Liver (tissue), 9 donors: ENCODE results near the gene ARMC2. TPM values are rescaled to one million over a fixed set of nuclear protein-coding genes. Genes with fewer than 3 reads are reported as not detected.

Source experiments
- DNase-seq: peaks from one replicate; pipeline ENCODE4 v3.0.0-alpha.2; 2017; ENCODE audit warnings: low spot score
- H3K27ac ChIP-seq, 2 donors: one replicate each; pipeline ENCODE4 v1.7.0; 2013; ENCODE audit warnings: inconsistent platforms in 2 of 2, low read length in 2 of 2, control low read depth in 1 of 2, low read depth in 1 of 2, mild to moderate bottlenecking in 1 of 2
- H3K27me3 ChIP-seq, 4 donors: one replicate each; pipeline versions ENCODE4 v1.6.1 to v1.7.0; 2013; ENCODE audit warnings: low read length in 3 of 4, inconsistent platforms in 1 of 4, mild to moderate bottlenecking in 1 of 4, moderate library complexity in 1 of 4; ENCODE audit not compliant: control insufficient read depth in 4 of 4, insufficient read depth in 4 of 4
- H3K36me3 ChIP-seq, 4 donors: one replicate each; pipeline versions ENCODE4 v1.6.1 to v1.7.0; 2013; ENCODE audit warnings: low read length in 3 of 4, mild to moderate bottlenecking in 3 of 4, low read depth in 1 of 4, moderate library complexity in 1 of 4; ENCODE audit not compliant: control insufficient read depth in 4 of 4, insufficient read depth in 3 of 4
- H3K4me1 ChIP-seq, 4 donors: one replicate each; pipeline versions ENCODE4 v1.6.1 to v1.7.0; 2013; ENCODE audit warnings: low read length in 3 of 4, mild to moderate bottlenecking in 3 of 4, moderate library complexity in 1 of 4; ENCODE audit not compliant: control insufficient read depth in 4 of 4, insufficient read depth in 4 of 4
- H3K4me3 ChIP-seq, 3 donors: one replicate each; pipeline versions ENCODE4 v1.6.1 to v1.7.0; 2013; ENCODE audit warnings: low read length in 3 of 3, control low read depth in 1 of 3, low read depth in 1 of 3, mild to moderate bottlenecking in 1 of 3
- H3K9ac ChIP-seq, 2 donors: one replicate each; pipeline ENCODE4 v1.7.0; 2013; ENCODE audit warnings: low read length in 2 of 2, mild to moderate bottlenecking in 2 of 2, moderate library complexity in 2 of 2, control low read depth in 1 of 2, low read depth in 1 of 2
- H3K9me3 ChIP-seq, 4 donors: one replicate each; pipeline versions ENCODE4 v1.6.1 to v1.7.0; 2013; ENCODE audit warnings: low read length in 3 of 4; ENCODE audit not compliant: control insufficient read depth in 4 of 4
- EGR1 ChIP-seq, 2 donors: IDR thresholded peaks; 2 replicates each; pipeline ENCODE4 v1.6.1; 2016 to 2018; ENCODE audit warnings: antibody characterized with exemption in 2 of 2, low read depth in 2 of 2
- FOXA1 ChIP-seq: IDR thresholded peaks from 2 replicates; pipeline ENCODE4 v1.6.1; 2016; ENCODE audit warnings: antibody characterized with exemption
- GABPA ChIP-seq, 2 donors: IDR thresholded peaks in 1 of 2; conservative IDR thresholded peaks in 1 of 2; 2 replicates each; pipeline ENCODE4 v1.6.1; 2016; ENCODE audit warnings: antibody characterized with exemption in 2 of 2, mild to moderate bottlenecking in 1 of 2, moderate library complexity in 1 of 2
- HNF4G ChIP-seq: IDR thresholded peaks from 2 replicates; pipeline ENCODE4 v1.6.1; 2016; ENCODE audit warnings: antibody characterized with exemption
- NR2F2 ChIP-seq: IDR thresholded peaks from 2 replicates; pipeline ENCODE4 v1.6.1; 2016; ENCODE audit warnings: antibody characterized with exemption
- RXRA ChIP-seq, 2 donors: IDR thresholded peaks; 2 replicates each; pipeline ENCODE4 v1.6.1; 2017 to 2018; ENCODE audit warnings: antibody characterized with exemption in 2 of 2, mild to moderate bottlenecking in 1 of 2
- SP1 ChIP-seq: IDR thresholded peaks from 2 replicates; pipeline ENCODE4 v1.6.1; 2018; ENCODE audit warnings: antibody characterized with exemption, mild to moderate bottlenecking
- TAF1 ChIP-seq: conservative IDR thresholded peaks from 2 replicates; pipeline ENCODE4 v1.6.1; 2016; ENCODE audit warnings: antibody characterized with exemption, mild to moderate bottlenecking
- YY1 ChIP-seq: IDR thresholded peaks from 2 replicates; pipeline ENCODE4 v1.6.1; 2016; ENCODE audit warnings: antibody characterized with exemption, mild to moderate bottlenecking
- WGBS: extraction: QIAGEN DNeasy Blood & Tissue Kit; methylation state at CpG from one replicate; pipeline ENCODE4 v1.1.7; 2013; 5-methylcytosine and 5-hydroxymethylcytosine counted together
- polyA plus RNA-seq, 2 donors: library from polyadenylated mRNA; stranded (reverse) in 1 of 2; unstranded in 1 of 2; fragments of 200-250 nt in 1 of 2; fragments of >200 nt in 1 of 2; fragmentation: Nextera tagmentation in 1 of 2; extraction: Ambion mirVana in 1 of 2; gene quantifications; one replicate each; pipeline versions ENCODE4 v1.2.1 to v1.2.3, GENCODE V29; 2013 to 2015
- total RNA-seq, 2 donors: library from RNA; depleted of rRNA; stranded (reverse); fragments of >200 nt; gene quantifications; one replicate each; pipeline ENCODE4 v1.2.3, GENCODE V29; 2014
- TF ChIP-seq, protein P1 (sequence below): IDR thresholded peaks from 2 replicates; pipeline ENCODE4 v1.6.1; 2016; ENCODE audit warnings: antibody characterized with exemption
- TF ChIP-seq, protein P2 (sequence below): IDR thresholded peaks from 2 replicates; pipeline ENCODE4 v1.6.1; 2016; ENCODE audit warnings: antibody characterized with exemption, mild to moderate bottlenecking
- TF ChIP-seq, protein P3 (sequence below): IDR thresholded peaks from 2 replicates; pipeline ENCODE4 v1.6.1; 2016; ENCODE audit warnings: antibody characterized with exemption
- donor health status: healthy.
- donor health status: healthy.
- donor health status: healthy.
- donor health status: healthy.
- donor health status: healthy.

The ARMC2 gene
- total and polyA plus RNA-seq, 4 donors, result 0.24 to 1.5 (median 0.73) TPM

DNA sequence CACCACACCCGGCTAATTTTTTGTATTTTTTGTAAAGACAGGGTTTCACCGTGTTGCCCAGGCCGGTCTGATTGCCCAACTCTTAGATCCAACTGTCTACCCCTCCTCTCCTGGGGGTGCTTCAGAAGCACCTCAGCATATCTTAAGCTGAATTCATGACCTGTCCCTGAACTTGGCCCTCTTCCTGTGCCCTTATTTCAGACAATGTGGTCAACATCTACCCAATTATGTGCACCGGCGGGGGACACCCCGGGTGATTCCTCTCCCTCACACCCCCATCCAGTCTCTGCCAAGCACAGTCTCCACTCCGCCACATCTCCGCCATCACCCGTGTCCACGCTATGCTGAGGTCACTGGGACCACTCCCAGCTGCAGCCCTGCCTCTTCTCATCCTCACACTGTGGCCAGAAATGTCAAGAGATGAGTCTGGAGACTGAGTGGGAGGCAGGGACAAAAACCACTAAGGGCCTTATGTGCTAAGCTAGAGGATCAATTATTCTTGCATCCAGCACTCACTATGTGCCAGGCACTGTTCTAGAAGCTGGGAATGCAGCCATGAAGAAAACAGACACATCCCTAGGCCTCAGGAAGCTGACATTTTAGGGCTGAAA, 111.9 kb downstream of the ARMC2 start:
- WGBS, result 91% methylated on average over 10 of the region's 10 CpGs
- H3K4me1 ChIP-seq, result no peaks in the 10 kb centered on the region
- no peak overlapping the region for H3K27ac ChIP-seq
- no peak for TF ChIP-seq NR2F2
- TF ChIP-seq YY1, result no peak
- TF ChIP-seq, protein P1, sequence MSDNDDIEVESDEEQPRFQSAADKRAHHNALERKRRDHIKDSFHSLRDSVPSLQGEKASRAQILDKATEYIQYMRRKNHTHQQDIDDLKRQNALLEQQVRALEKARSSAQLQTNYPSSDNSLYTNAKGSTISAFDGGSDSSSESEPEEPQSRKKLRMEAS, result no peak
- no peak for TF ChIP-seq TAF1
- TF ChIP-seq EGR1 (IDR thresholded peaks at IDR 0.05; ENCODE audit: low read depth in 2 of 2), result no peak
- TF ChIP-seq, protein P2, sequence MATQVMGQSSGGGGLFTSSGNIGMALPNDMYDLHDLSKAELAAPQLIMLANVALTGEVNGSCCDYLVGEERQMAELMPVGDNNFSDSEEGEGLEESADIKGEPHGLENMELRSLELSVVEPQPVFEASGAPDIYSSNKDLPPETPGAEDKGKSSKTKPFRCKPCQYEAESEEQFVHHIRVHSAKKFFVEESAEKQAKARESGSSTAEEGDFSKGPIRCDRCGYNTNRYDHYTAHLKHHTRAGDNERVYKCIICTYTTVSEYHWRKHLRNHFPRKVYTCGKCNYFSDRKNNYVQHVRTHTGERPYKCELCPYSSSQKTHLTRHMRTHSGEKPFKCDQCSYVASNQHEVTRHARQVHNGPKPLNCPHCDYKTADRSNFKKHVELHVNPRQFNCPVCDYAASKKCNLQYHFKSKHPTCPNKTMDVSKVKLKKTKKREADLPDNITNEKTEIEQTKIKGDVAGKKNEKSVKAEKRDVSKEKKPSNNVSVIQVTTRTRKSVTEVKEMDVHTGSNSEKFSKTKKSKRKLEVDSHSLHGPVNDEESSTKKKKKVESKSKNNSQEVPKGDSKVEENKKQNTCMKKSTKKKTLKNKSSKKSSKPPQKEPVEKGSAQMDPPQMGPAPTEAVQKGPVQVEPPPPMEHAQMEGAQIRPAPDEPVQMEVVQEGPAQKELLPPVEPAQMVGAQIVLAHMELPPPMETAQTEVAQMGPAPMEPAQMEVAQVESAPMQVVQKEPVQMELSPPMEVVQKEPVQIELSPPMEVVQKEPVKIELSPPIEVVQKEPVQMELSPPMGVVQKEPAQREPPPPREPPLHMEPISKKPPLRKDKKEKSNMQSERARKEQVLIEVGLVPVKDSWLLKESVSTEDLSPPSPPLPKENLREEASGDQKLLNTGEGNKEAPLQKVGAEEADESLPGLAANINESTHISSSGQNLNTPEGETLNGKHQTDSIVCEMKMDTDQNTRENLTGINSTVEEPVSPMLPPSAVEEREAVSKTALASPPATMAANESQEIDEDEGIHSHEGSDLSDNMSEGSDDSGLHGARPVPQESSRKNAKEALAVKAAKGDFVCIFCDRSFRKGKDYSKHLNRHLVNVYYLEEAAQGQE, result no peak
- no peak for TF ChIP-seq SP1
- TF ChIP-seq RXRA (IDR thresholded peaks at IDR 0.05), result no peak
- TF ChIP-seq FOXA1, result no peak
- TF ChIP-seq, protein P3, sequence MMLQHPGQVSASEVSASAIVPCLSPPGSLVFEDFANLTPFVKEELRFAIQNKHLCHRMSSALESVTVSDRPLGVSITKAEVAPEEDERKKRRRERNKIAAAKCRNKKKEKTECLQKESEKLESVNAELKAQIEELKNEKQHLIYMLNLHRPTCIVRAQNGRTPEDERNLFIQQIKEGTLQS, result no peak
- no peaks in the 10 kb centered on the region for H3K9me3 ChIP-seq
- no peaks in the 10 kb centered on the region for H3K36me3 ChIP-seq
- H3K9ac ChIP-seq, result no peak overlapping the region
- DNase-seq, result no peak
- H3K27me3 ChIP-seq, result no peaks in the 10 kb centered on the region
- H3K4me3 ChIP-seq, result no peak overlapping the region

DNA sequence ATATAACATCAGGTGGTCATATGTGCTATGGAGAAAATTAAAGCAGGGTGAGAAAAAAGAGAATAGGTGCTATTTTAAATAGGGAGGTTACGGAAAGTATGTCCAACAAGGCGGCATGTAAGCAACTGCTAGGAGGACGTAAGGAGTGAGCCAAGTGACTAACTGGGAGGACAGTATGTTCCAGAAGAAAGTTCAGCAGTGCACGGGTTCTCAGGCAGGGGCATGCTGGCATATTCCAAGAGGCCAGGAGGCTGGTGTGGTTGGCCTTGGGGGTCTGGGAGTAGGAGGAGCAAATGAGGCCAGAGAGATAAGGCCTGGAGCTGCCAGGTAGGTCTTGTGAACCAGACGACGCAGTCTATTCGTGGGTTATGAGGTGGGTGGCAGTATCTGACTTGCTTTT, 112.4 kb downstream of the ARMC2 start:
- no peak for DNase-seq
- WGBS, result 95% methylated on average over 7 of the region's 7 CpGs
- no peak overlapping the region for H3K4me3 ChIP-seq
- TF ChIP-seq EGR1 (IDR thresholded peaks at IDR 0.05; ENCODE audit: low read depth in 2 of 2) (no peak), FOXA1 (no peak), YY1 (no peak)
- TF ChIP-seq, protein P3, result no peak
- H3K27ac ChIP-seq, result no peak overlapping the region
- H3K9ac ChIP-seq, result no peak overlapping the region
- H3K4me1 ChIP-seq, result no peaks in the 10 kb centered on the region
- no peaks in the 10 kb centered on the region for H3K36me3 ChIP-seq
- no peaks in the 10 kb centered on the region for H3K27me3 ChIP-seq
- H3K9me3 ChIP-seq, result no peaks in the 10 kb centered on the region

DNA sequence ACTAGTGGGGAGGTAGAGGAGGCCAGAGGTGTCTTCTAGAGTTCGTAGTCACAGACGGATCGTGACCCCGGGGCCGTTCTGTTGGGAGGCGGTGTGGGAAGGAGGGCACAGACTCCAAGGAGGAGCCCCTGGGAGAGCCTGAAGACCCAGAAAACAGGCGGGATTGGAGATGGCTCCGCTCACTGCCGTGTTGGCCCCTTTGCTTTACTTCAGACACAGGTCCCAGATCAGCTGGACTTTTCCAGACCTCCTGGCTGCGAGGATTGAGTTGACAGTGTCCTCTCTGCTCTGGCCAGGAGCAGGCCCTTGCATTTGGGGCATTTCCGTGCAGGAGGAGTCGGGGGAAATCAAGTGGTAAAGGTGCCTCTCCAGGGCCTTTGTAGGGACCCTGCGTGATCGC, 112.9 kb downstream of the ARMC2 start:
- Histone ChIP-seq H3K9ac (no peak overlapping the region), H3K4me3 (no peak overlapping the region), H3K36me3 (no peaks in the 10 kb centered on the region), H3K9me3 (no peaks in the 10 kb centered on the region), H3K4me1 (no peaks in the 10 kb centered on the region), H3K27me3 (no peaks in the 10 kb centered on the region), H3K27ac (no peak overlapping the region)
- DNase-seq, result no peak
- WGBS, result 98% methylated on average over 14 of the region's 14 CpGs
- TF ChIP-seq RXRA (IDR thresholded peaks at IDR 0.05) (no peak), SP1 (no peak), HNF4G (no peak), GABPA (IDR thresholded peaks at IDR 0.05 in 1 of 2, conservative IDR thresholded peaks at IDR 0.05 in 1 of 2) (no peak)
- TF ChIP-seq, protein P1, result no peak
